ENCODE data around the gene TUBGCP6. TPM values are rescaled to one million over a fixed set of nuclear protein-coding genes. Genes with fewer than 3 reads are reported as not detected.

TUBGCP6 gene
- total and polyA plus RNA-seq, 10 of the 15 experiments (the other 5 are each of a cell fraction or from before 2014, with no cell fraction given) = 0.74 to 41.4 (median 19.4) TPM

GRCh38 chr22:50250555-50251476 is 6.0 kb upstream of the TUBGCP6 start, which contains the start of gene HDAC10 (continued):
- TF ChIP-seq, protein P1, sequence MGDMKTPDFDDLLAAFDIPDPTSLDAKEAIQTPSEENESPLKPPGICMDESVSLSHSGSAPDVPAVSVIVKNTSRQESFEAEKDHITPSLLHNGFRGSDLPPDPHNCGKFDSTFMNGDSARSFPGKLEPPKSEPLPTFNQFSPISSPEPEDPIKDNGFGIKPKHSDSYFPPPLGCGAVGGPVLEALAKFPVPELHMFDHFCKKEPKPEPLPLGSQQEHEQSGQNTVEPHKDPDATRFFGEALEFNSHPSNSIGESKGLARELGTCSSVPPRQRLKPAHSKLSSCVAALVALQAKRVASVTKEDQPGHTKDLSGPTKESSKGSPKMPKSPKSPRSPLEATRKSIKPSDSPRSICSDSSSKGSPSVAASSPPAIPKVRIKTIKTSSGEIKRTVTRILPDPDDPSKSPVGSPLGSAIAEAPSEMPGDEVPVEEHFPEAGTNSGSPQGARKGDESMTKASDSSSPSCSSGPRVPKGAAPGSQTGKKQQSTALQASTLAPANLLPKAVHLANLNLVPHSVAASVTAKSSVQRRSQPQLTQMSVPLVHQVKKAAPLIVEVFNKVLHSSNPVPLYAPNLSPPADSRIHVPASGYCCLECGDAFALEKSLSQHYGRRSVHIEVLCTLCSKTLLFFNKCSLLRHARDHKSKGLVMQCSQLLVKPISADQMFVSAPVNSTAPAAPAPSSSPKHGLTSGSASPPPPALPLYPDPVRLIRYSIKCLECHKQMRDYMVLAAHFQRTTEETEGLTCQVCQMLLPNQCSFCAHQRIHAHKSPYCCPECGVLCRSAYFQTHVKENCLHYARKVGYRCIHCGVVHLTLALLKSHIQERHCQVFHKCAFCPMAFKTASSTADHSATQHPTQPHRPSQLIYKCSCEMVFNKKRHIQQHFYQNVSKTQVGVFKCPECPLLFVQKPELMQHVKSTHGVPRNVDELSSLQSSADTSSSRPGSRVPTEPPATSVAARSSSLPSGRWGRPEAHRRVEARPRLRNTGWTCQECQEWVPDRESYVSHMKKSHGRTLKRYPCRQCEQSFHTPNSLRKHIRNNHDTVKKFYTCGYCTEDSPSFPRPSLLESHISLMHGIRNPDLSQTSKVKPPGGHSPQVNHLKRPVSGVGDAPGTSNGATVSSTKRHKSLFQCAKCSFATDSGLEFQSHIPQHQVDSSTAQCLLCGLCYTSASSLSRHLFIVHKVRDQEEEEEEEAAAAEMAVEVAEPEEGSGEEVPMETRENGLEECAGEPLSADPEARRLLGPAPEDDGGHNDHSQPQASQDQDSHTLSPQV (IDR thresholded peaks at IDR 0.05) = no peak
- TF ChIP-seq MYC (IDR thresholded peaks at IDR 0.05; ENCODE audit: insufficient read depth, insufficient read length, insufficient replicate concordance, low read length, severe bottlenecking) (peak; percentile 36), FOXM1 (IDR thresholded peaks at IDR 0.05; ENCODE audit: low read depth, low read length) (no peak), MTA2 (IDR thresholded peaks at IDR 0.05; ENCODE audit: low read depth) (no peak), SIX5 (IDR thresholded peaks at IDR 0.05; ENCODE audit: low read depth, low read length, severe bottlenecking) (no peak), CHD4 (IDR thresholded peaks at IDR 0.05) (no peak), USF1 (IDR thresholded peaks at IDR 0.05; ENCODE audit: borderline replicate concordance, extremely low read length, insufficient read depth, low read depth, low read length) (no peak), MTA3 (IDR thresholded peaks at IDR 0.05; ENCODE audit: borderline replicate concordance, low read length) (no peak), RB1 (IDR thresholded peaks at IDR 0.05; ENCODE audit: borderline replicate concordance) (0 out of 2 replicates have a peak, but pooled peaks have one; percentile 36), NR2C1 (IDR thresholded peaks at IDR 0.05) (0 out of 2 replicates have a peak, but pooled peaks have one; percentile 23), NR2F1 (conservative IDR thresholded peaks at IDR 0.05) (no peak), SMC3 (IDR thresholded peaks at IDR 0.05; ENCODE audit: borderline replicate concordance, low read length) (no peak), RFX5 (IDR thresholded peaks at IDR 0.05; ENCODE audit: low read depth, low read length) (0 out of 2 replicates have a peak, but pooled peaks have one; percentile 19), CEBPB (IDR thresholded peaks at IDR 0.05; ENCODE audit: borderline replicate concordance in 1 of 2, low read depth in 2 of 2, low read length in 2 of 2) (no peak), CHD1 (IDR thresholded peaks at IDR 0.05; ENCODE audit: low read depth, low read length) (no peak), NFXL1 (IDR thresholded peaks at IDR 0.05; ENCODE audit: borderline replicate concordance) (no peak), KAT2A (conservative IDR thresholded peaks at IDR 0.05; ENCODE audit: control insufficient read depth, low read depth, low read length) (no peak)
- TF ChIP-seq, protein P2, sequence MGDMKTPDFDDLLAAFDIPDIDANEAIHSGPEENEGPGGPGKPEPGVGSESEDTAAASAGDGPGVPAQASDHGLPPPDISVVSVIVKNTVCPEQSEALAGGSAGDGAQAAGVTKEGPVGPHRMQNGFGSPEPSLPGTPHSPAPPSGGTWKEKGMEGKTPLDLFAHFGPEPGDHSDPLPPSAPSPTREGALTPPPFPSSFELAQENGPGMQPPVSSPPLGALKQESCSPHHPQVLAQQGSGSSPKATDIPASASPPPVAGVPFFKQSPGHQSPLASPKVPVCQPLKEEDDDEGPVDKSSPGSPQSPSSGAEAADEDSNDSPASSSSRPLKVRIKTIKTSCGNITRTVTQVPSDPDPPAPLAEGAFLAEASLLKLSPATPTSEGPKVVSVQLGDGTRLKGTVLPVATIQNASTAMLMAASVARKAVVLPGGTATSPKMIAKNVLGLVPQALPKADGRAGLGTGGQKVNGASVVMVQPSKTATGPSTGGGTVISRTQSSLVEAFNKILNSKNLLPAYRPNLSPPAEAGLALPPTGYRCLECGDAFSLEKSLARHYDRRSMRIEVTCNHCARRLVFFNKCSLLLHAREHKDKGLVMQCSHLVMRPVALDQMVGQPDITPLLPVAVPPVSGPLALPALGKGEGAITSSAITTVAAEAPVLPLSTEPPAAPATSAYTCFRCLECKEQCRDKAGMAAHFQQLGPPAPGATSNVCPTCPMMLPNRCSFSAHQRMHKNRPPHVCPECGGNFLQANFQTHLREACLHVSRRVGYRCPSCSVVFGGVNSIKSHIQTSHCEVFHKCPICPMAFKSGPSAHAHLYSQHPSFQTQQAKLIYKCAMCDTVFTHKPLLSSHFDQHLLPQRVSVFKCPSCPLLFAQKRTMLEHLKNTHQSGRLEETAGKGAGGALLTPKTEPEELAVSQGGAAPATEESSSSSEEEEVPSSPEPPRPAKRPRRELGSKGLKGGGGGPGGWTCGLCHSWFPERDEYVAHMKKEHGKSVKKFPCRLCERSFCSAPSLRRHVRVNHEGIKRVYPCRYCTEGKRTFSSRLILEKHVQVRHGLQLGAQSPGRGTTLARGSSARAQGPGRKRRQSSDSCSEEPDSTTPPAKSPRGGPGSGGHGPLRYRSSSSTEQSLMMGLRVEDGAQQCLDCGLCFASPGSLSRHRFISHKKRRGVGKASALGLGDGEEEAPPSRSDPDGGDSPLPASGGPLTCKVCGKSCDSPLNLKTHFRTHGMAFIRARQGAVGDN (IDR thresholded peaks at IDR 0.05) = peak; percentile 50
- TF ChIP-seq, protein P3, sequence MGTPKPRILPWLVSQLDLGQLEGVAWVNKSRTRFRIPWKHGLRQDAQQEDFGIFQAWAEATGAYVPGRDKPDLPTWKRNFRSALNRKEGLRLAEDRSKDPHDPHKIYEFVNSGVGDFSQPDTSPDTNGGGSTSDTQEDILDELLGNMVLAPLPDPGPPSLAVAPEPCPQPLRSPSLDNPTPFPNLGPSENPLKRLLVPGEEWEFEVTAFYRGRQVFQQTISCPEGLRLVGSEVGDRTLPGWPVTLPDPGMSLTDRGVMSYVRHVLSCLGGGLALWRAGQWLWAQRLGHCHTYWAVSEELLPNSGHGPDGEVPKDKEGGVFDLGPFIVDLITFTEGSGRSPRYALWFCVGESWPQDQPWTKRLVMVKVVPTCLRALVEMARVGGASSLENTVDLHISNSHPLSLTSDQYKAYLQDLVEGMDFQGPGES (IDR thresholded peaks at IDR 0.05) = no peak
